Measurements from ENCODE around the gene EVC2.

Gene EVC2

GRCh38 chr4:5683566-5683965 is 24.8 kb downstream of the EVC2 start:
- DNase-seq (ENCODE audit: low spot score), result no peak

GRCh38 chr4:5678977-5679376 is 29.4 kb downstream of the EVC2 start:
- no peak for DNase-seq (ENCODE audit: low spot score)

GRCh38 chr4:5676763-5677162 is 31.6 kb downstream of the EVC2 start:
- no peak for DNase-seq (ENCODE audit: low spot score)

GRCh38 chr4:5666741-5667140 is 41.6 kb downstream of the EVC2 start:
- no peak for DNase-seq (ENCODE audit: low spot score)

GRCh38 chr4:5664778-5665177 is 43.6 kb downstream of the EVC2 start:
- no peak for DNase-seq (ENCODE audit: low spot score)

GRCh38 chr4:5662555-5662954 is 45.8 kb downstream of the EVC2 start:
- no peak for DNase-seq (ENCODE audit: low spot score)

GRCh38 chr4:5661237-5661636 is 47.1 kb downstream of the EVC2 start:
- DNase-seq (ENCODE audit: low spot score), result no peak

GRCh38 chr4:5660185-5660584 is 48.2 kb downstream of the EVC2 start:
- DNase-seq (ENCODE audit: low spot score), result no peak

GRCh38 chr4:5658974-5659373 is 49.4 kb downstream of the EVC2 start:
- no peak for DNase-seq (ENCODE audit: low spot score)

- DNase-seq (ENCODE audit: low spot score), result no peak
Measured at GRCh38 chr4:5656415-5656814, 51.9 kb downstream of the EVC2 start.

GRCh38 chr4:5654791-5655190 is 53.6 kb downstream of the EVC2 start:
- peak; percentile 28 for DNase-seq (ENCODE audit: low spot score)

GRCh38 chr4:5651089-5651488 is 57.3 kb downstream of the EVC2 start:
- no peak for DNase-seq (ENCODE audit: low spot score)

- DNase-seq (ENCODE audit: low spot score), result no peak
Measured at GRCh38 chr4:5650040-5650439, 58.3 kb downstream of the EVC2 start.

GRCh38 chr4:5647351-5647750 is 61.0 kb downstream of the EVC2 start:
- no peak for DNase-seq (ENCODE audit: low spot score)

- DNase-seq (ENCODE audit: low spot score), result no peak
Measured at GRCh38 chr4:5640096-5640495, 68.3 kb downstream of the EVC2 start.

- DNase-seq (ENCODE audit: low spot score), result no peak
Measured at GRCh38 chr4:5639556-5639955, 68.8 kb downstream of the EVC2 start.

- no peak for DNase-seq (ENCODE audit: low spot score)
Measured at GRCh38 chr4:5638976-5639375, 69.4 kb downstream of the EVC2 start.

GRCh38 chr4:5638316-5638715 is 70.0 kb downstream of the EVC2 start:
- no peak for DNase-seq (ENCODE audit: low spot score)

GRCh38 chr4:5636766-5637670 is 71.3 kb downstream of the EVC2 start:
- DNase-seq (ENCODE audit: low spot score), result no peak

GRCh38 chr4:5635826-5636195 is 72.5 kb downstream of the EVC2 start:
- no peak for DNase-seq (ENCODE audit: low spot score)

- no peak for DNase-seq (ENCODE audit: low spot score)
Measured at GRCh38 chr4:5632571-5632970, 75.8 kb downstream of the EVC2 start.

- no peak for DNase-seq (ENCODE audit: low spot score)
Measured at GRCh38 chr4:5632066-5632440, 76.3 kb downstream of the EVC2 start.

- DNase-seq (ENCODE audit: low spot score), result no peak
Measured at GRCh38 chr4:5631352-5632065, 76.8 kb downstream of the EVC2 start.

GRCh38 chr4:5630762-5631161 is 77.6 kb downstream of the EVC2 start:
- DNase-seq (ENCODE audit: low spot score), result no peak
